Neutrophil (primary cell): Measurements from ENCODE around the gene RMI1.
A peak's percentile ranks its signal among the peaks of the same experiment; 100 is the strongest.

Source experiments
- H3K27ac ChIP-seq: fragments of 200-600 bp; sonication (generic); 2 replicates; pipeline ENCODE4 v1.5.1; 2016; ENCODE audit warnings: mild to moderate bottlenecking, moderate library complexity
- H3K27me3 ChIP-seq: fragments of 200-600 bp; sonication (generic); 2 replicates; pipeline ENCODE4 v1.6.0; 2016; ENCODE audit warnings: mild to moderate bottlenecking
- H3K36me3 ChIP-seq: fragments of 200-600 bp; sonication (generic); 2 replicates; pipeline ENCODE4 v1.5.1; 2017
- H3K4me1 ChIP-seq, 2 experiments: fragments of 200-600 bp in 1 of 2; sonication (generic) in 1 of 2; 1 replicate in 1 of 2; 2 replicates in 1 of 2; pipeline versions ENCODE4 v1.5.1 to v1.6.1; 2013 to 2016; ENCODE audit warnings: low read depth in 1 of 2, low read length in 1 of 2, mild to moderate bottlenecking in 1 of 2, moderate library complexity in 1 of 2; ENCODE audit not compliant: control insufficient read depth in 1 of 2, insufficient read depth in 1 of 2
- H3K4me3 ChIP-seq, 2 experiments: fragments of 200-600 bp in 1 of 2; sonication (generic) in 1 of 2; 1 replicate in 1 of 2; 2 replicates in 1 of 2; pipeline ENCODE4 v1.5.1; 2013 to 2016; ENCODE audit warnings: low read depth in 1 of 2, low read length in 1 of 2, mild to moderate bottlenecking in 1 of 2, moderate library complexity in 1 of 2
- H3K9me3 ChIP-seq: fragments of 200-600 bp; sonication (generic); 2 replicates; pipeline ENCODE4 v1.5.1; 2016
- CTCF ChIP-seq: fragments of 200-600 bp; sonication (generic); IDR thresholded peaks from 2 replicates; pipeline ENCODE4 v1.5.1; 2016; ENCODE audit warnings: antibody characterized with exemption

The RMI1 gene

GRCh38 chr9:83980395-83981125, at the start of gene RMI1:
Gene RMI1 (plus strand): TSS chr9:83980805. CDS start chr9:84000987, 20,182 bp downstream.
- Histone ChIP-seq H3K4me1 (peaks cover 37 to 47% of the 10 kb centered on the region in 2 experiments), H3K9me3 (no peaks in the 10 kb centered on the region), H3K36me3 (peaks cover 25% of the 10 kb centered on the region), H3K27ac (peak within 1 kb of the TSS; percentile 98), H3K27me3 (no peaks in the 10 kb centered on the region), H3K4me3 (peak within 1 kb of the TSS; percentile 98 to 99)
- TF ChIP-seq CTCF = no peak

GRCh38 chr9:83930881-83931280, 49.7 kb upstream of the RMI1 start:
- Histone ChIP-seq H3K27me3 (no peaks in the 10 kb centered on the region), H3K4me3 (no peak overlapping the region), H3K36me3 (no peaks in the 10 kb centered on the region), H3K4me1 (peaks cover 41 to 48% of the 10 kb centered on the region in 2 experiments), H3K9me3 (no peaks in the 10 kb centered on the region), H3K27ac (no peak overlapping the region)
- TF ChIP-seq CTCF = no peak

GRCh38 chr9:83932011-83932410, 48.6 kb upstream of the RMI1 start:
- Histone ChIP-seq H3K27me3 (no peaks in the 10 kb centered on the region), H3K9me3 (no peaks in the 10 kb centered on the region), H3K4me3 (no peak overlapping the region), H3K4me1 (peaks cover 52 to 60% of the 10 kb centered on the region in 2 experiments), H3K27ac (peak overlapping the region; percentile 18), H3K36me3 (no peaks in the 10 kb centered on the region)
- TF ChIP-seq CTCF = no peak

- no peak for TF ChIP-seq CTCF
- Histone ChIP-seq H3K4me3 (peak overlapping the region in 1 of 2 experiments; percentile 52), H3K9me3 (no peaks in the 10 kb centered on the region), H3K27ac (peak overlapping the region; percentile 89), H3K27me3 (no peaks in the 10 kb centered on the region), H3K4me1 (peaks cover 60 to 65% of the 10 kb centered on the region in 2 experiments), H3K36me3 (no peaks in the 10 kb centered on the region)
Observed at GRCh38 chr9:83932851-83933250, 47.8 kb upstream of the RMI1 start.

- Histone ChIP-seq H3K27me3 (no peaks in the 10 kb centered on the region), H3K4me1 (peaks cover 60 to 61% of the 10 kb centered on the region in 2 experiments), H3K36me3 (no peaks in the 10 kb centered on the region), H3K9me3 (no peaks in the 10 kb centered on the region), H3K27ac (peak overlapping the region; percentile 89), H3K4me3 (peak overlapping the region; percentile 52 to 53)
- no peak for TF ChIP-seq CTCF
Observed at GRCh38 chr9:83933790-83934189, 46.8 kb upstream of the RMI1 start.
